ENCODE data around the gene DNER.
"Not testable (repeated sequence)": the region's sequence is repeated elsewhere in the genome, so short reads cannot be mapped to it uniquely, and the experiment has no call there.

DNER gene

GRCh38 chr2:229563388-229563787, 151.0 kb downstream of the DNER start:
- DNase-seq, result no peak

- DNase-seq, result no peak
Measured at GRCh38 chr2:229562472-229563127, 151.8 kb downstream of the DNER start.

- no peak for DNase-seq
Measured at GRCh38 chr2:229559986-229560385, 154.4 kb downstream of the DNER start.

- DNase-seq, result no peak
Measured at GRCh38 chr2:229553091-229553490, 161.3 kb downstream of the DNER start.

GRCh38 chr2:229543176-229543873, 171.0 kb downstream of the DNER start:
- DNase-seq, result no peak

- no peak for DNase-seq
Measured at GRCh38 chr2:229539628-229540027, 174.7 kb downstream of the DNER start.

- DNase-seq, result no peak
Measured at GRCh38 chr2:229531594-229531993, 182.8 kb downstream of the DNER start.

GRCh38 chr2:229530434-229530833, 183.9 kb downstream of the DNER start:
- DNase-seq, result no peak

GRCh38 chr2:229528846-229529245, 185.5 kb downstream of the DNER start:
- DNase-seq, result no peak

GRCh38 chr2:229526951-229527350, 187.4 kb downstream of the DNER start:
- no peak for DNase-seq

- no peak for DNase-seq
Measured at GRCh38 chr2:229524799-229525198, 189.6 kb downstream of the DNER start.

GRCh38 chr2:229523663-229524062, 190.7 kb downstream of the DNER start:
- no peak for DNase-seq

GRCh38 chr2:229521576-229521975, 192.8 kb downstream of the DNER start:
- DNase-seq, result no peak

- no peak for DNase-seq
Measured at GRCh38 chr2:229520691-229521096, 193.7 kb downstream of the DNER start.

- no peak for DNase-seq
Measured at GRCh38 chr2:229519655-229520430, 194.5 kb downstream of the DNER start.

- no peak for DNase-seq
Measured at GRCh38 chr2:229514273-229514895, 200.0 kb downstream of the DNER start.

GRCh38 chr2:229511524-229511923, 202.8 kb downstream of the DNER start:
- DNase-seq, result no peak

GRCh38 chr2:229506699-229507098, 207.7 kb downstream of the DNER start:
- not testable (repeated sequence) for DNase-seq

- no peak for DNase-seq
Measured at GRCh38 chr2:229501051-229501794, 213.1 kb downstream of the DNER start.

GRCh38 chr2:229492034-229492433, 222.3 kb downstream of the DNER start:
- no peak for DNase-seq

GRCh38 chr2:229490167-229490566, 224.2 kb downstream of the DNER start:
- no peak for DNase-seq

- no peak for DNase-seq
Measured at GRCh38 chr2:229489016-229489415, 225.3 kb downstream of the DNER start.

- DNase-seq, result no peak
Measured at GRCh38 chr2:229488232-229488631, 226.1 kb downstream of the DNER start.
